ENCODE results near the gene MLLT10.

DNA sequence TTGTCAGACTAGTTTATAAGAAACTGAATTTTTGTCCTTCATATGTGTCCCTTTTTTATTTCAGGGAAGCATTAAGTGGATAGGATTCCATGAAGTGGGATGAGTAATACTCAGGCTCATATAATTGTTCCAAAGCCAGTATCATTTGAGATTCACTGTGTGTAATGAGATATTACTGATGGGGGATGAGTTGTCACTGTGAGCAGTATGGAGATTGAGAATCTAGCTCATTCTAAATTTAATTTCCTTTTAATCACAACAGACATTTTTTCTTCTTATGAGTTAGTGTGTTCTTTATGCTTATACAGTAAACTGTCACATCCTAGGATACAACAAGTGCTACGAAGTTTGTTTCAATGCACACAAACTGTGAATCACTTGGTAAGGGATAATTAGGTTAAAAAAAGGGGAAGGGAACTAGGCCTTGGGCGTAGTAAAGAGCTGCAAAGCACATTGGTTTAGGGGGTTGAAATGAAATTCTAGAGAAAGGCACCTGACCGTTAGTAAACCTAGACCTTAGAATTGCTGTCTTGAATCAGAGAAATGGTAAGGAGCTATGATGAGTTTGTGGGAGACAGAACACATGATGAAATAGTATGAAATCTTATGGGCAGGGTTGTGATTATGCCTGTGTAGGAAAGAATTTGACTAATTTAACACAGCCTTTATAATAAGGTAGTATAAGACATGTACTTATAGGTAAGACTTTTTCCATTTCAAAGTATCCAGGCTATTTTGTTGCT, 153.4 kb downstream of the MLLT10 start:
- TF ChIP-seq, protein P1, sequence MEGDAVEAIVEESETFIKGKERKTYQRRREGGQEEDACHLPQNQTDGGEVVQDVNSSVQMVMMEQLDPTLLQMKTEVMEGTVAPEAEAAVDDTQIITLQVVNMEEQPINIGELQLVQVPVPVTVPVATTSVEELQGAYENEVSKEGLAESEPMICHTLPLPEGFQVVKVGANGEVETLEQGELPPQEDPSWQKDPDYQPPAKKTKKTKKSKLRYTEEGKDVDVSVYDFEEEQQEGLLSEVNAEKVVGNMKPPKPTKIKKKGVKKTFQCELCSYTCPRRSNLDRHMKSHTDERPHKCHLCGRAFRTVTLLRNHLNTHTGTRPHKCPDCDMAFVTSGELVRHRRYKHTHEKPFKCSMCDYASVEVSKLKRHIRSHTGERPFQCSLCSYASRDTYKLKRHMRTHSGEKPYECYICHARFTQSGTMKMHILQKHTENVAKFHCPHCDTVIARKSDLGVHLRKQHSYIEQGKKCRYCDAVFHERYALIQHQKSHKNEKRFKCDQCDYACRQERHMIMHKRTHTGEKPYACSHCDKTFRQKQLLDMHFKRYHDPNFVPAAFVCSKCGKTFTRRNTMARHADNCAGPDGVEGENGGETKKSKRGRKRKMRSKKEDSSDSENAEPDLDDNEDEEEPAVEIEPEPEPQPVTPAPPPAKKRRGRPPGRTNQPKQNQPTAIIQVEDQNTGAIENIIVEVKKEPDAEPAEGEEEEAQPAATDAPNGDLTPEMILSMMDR (IDR thresholded peaks at IDR 0.05), result no peak
- TF ChIP-seq POLR2AphosphoS5 (IDR thresholded peaks at IDR 0.05) (no peak), POLR2A (IDR thresholded peaks at IDR 0.05; ENCODE audit: low read depth) (no peak)

All from esophagus muscularis mucosa (tissue), 3 donors.